Caco-2 (cell line): ENCODE results near the gene NDUFS7. TPM values are rescaled to one million over a fixed set of nuclear protein-coding genes. Genes with fewer than 3 reads are reported as not detected.
"Not testable (repeated sequence)": the region's sequence is repeated elsewhere in the genome, so short reads cannot be mapped to it uniquely, and the experiment has no call there.

Experiments
- BruUV-seq: library from RNA; stranded (reverse); fragments of 400-500 nt; replicated peaks from 2 replicates; lab custom pipeline; 2021; lab: Mats Ljungman, UMichigan
- CTCF ChIA-PET: fragments of 300-600 bp; sonication (Branson Sonifier 250); formaldehyde crosslinking; loops from one replicate; lab custom pipeline; 2022; ENCODE audit warnings: antibody characterized with exemption; lab: Charles Lee
- POLR2A ChIA-PET: fragments of 300-600 bp; sonication (Branson Sonifier 250); formaldehyde crosslinking; loops from one replicate; lab custom pipeline; 2022; ENCODE audit warnings: antibody characterized with exemption; lab: Charles Lee
- DNase-seq, 2 experiments: peaks; one replicate each; pipeline versions ENCODE4 v3.0.0 to v3.0.0-alpha.2; 2020 to 2022
- H3K27me3 ChIP-seq: replicated peaks from 2 replicates; pipeline ENCODE4 v1.6.0; 2011; ENCODE audit warnings: low read length; ENCODE audit not compliant: control insufficient read depth, insufficient read depth
- H3K36me3 ChIP-seq: 2 replicates; pipeline ENCODE4 v1.5.1; 2011; ENCODE audit warnings: low read length; ENCODE audit not compliant: control insufficient read depth, insufficient read depth
- H3K4me1 ChIP-seq: fragments of 250-450 bp; sonication (Bioruptor Pico); 2 replicates; pipeline ENCODE4 v1.5.1; 2020; ENCODE audit warnings: mild to moderate bottlenecking
- H3K4me3 ChIP-seq: 2 replicates; pipeline ENCODE4 v1.5.1; 2011; ENCODE audit warnings: low read depth, mild to moderate bottlenecking, control low read depth, low read length
- H3K9me3 ChIP-seq: fragments of 250-450 bp; sonication (Bioruptor Pico); 2 replicates; pipeline ENCODE4 v1.5.1; 2020; ENCODE audit warnings: mild to moderate bottlenecking, moderate library complexity
- H3K27ac Mint-ChIP-seq: one replicate; pipeline ENCODE4 v1.8.0; 2022; ENCODE audit warnings: mixed read lengths; ENCODE audit not compliant: unreplicated experiment
- H3K27me3 Mint-ChIP-seq: one replicate; pipeline ENCODE4 v1.8.0; 2022; ENCODE audit warnings: mixed read lengths; ENCODE audit not compliant: insufficient read depth, unreplicated experiment
- H3K36me3 Mint-ChIP-seq: one replicate; pipeline ENCODE4 v1.8.0; 2022; ENCODE audit warnings: mild to moderate bottlenecking, mixed read lengths; ENCODE audit not compliant: insufficient read depth, unreplicated experiment
- H3K4me1 Mint-ChIP-seq: one replicate; pipeline ENCODE4 v1.8.0; 2022; ENCODE audit warnings: low read depth, mixed read lengths; ENCODE audit not compliant: unreplicated experiment
- H3K4me3 Mint-ChIP-seq: one replicate; pipeline ENCODE4 v1.8.0; 2022; ENCODE audit warnings: mild to moderate bottlenecking, moderate library complexity, mixed read lengths; ENCODE audit not compliant: unreplicated experiment
- H3K9me3 Mint-ChIP-seq: one replicate; pipeline ENCODE4 v1.8.0; 2022; ENCODE audit warnings: mixed read lengths; ENCODE audit not compliant: unreplicated experiment
- intact Hi-C: fragments of 100-400 bp; cut with micrococcal nuclease; formaldehyde crosslinking; loops from one replicate; pipeline ENCODE4 v1.10.0; 2022; ENCODE audit not compliant: unreplicated experiment
- total RNA-seq: library from RNA; stranded (reverse); gene quantifications from 2 replicates; pipeline ENCODE4 v1.2.3, GENCODE V29; 2022
- TF ChIP-seq, protein P1 (sequence below), 2 experiments: fragments of 200-600 bp in 1 of 2; IDR thresholded peaks; 1 replicate in 1 of 2; 2 replicates in 1 of 2; pipeline versions ENCODE4 v1.5.1 to v1.8.0; 2011 to 2022; ENCODE audit warnings: antibody characterized with exemption in 1 of 2, control low read depth in 1 of 2, inconsistent platforms in 1 of 2, low read depth in 1 of 2, low read length in 1 of 2, mild to moderate bottlenecking in 1 of 2, moderate library complexity in 1 of 2; ENCODE audit not compliant: insufficient read depth in 1 of 2, severe bottlenecking in 1 of 2, unreplicated experiment in 1 of 2

NDUFS7 gene
- total RNA-seq, 1 experiment from 2014 or later: 111 TPM

DNA sequence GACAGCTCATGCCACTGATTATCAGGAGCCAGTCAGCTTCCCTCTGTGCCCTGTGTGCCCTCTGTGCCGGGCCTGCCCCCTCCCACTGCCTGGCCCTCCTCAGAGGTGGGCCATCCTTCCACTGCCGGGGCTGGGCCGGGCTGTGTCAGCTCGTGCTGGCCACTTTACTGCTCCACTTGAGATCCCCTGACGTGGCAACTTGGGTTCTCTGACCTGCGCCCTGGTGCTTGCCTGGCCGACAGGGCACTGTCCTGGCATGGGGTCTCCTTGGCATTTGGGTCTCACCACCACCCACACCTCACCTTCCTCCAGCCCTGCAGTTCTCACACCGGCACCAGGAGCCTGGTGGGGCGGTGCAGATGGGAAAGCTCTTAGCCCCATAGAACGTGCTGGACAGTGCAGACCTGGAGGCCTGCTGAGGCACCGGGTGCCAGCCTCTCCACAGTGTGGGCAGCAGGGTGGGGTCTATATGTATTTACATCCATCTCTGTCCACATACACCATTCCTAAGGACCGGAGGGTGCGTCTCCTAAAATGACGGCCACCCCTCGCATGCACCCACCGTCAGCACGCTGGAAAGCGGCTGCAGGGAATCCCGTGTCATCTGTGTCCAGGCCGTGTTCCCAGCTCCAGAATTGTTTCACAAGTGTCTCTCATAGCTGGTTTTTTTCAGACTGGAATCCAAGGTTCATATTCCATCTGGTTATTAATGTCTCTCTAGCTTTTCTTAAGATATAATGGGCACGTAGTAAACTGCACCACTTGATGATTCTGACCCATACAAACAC lies 35.4 kb downstream of the NDUFS7 start:
- Mint-ChIP-seq H3K9me3 (no peaks in the 10 kb centered on the region), H3K27ac (no peak overlapping the region), H3K4me1 (peaks cover 20% of the 10 kb centered on the region), H3K27me3 (no peaks in the 10 kb centered on the region), H3K4me3 (no peak overlapping the region), H3K36me3 (peaks cover 85% of the 10 kb centered on the region)
- Histone ChIP-seq H3K36me3 (peaks cover 2% of the 10 kb centered on the region), H3K4me3 (no peak overlapping the region), H3K4me1 (peaks cover 26% of the 10 kb centered on the region), H3K9me3 (no peaks in the 10 kb centered on the region), H3K27me3 (no peaks in the 10 kb centered on the region)
- intact Hi-C loops: no loop called here
- POLR2A ChIA-PET: no interaction called here
- no TSS peak for BruUV-seq
- DNase-seq: no peak
- CTCF ChIA-PET: no interaction called here
- TF ChIP-seq, protein P1, sequence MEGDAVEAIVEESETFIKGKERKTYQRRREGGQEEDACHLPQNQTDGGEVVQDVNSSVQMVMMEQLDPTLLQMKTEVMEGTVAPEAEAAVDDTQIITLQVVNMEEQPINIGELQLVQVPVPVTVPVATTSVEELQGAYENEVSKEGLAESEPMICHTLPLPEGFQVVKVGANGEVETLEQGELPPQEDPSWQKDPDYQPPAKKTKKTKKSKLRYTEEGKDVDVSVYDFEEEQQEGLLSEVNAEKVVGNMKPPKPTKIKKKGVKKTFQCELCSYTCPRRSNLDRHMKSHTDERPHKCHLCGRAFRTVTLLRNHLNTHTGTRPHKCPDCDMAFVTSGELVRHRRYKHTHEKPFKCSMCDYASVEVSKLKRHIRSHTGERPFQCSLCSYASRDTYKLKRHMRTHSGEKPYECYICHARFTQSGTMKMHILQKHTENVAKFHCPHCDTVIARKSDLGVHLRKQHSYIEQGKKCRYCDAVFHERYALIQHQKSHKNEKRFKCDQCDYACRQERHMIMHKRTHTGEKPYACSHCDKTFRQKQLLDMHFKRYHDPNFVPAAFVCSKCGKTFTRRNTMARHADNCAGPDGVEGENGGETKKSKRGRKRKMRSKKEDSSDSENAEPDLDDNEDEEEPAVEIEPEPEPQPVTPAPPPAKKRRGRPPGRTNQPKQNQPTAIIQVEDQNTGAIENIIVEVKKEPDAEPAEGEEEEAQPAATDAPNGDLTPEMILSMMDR (IDR thresholded peaks at IDR 0.05; ENCODE audit: insufficient read depth in 1 of 2, low read depth in 1 of 2, low read length in 1 of 2, severe bottlenecking in 1 of 2, unreplicated experiment in 1 of 2): no peak

DNA sequence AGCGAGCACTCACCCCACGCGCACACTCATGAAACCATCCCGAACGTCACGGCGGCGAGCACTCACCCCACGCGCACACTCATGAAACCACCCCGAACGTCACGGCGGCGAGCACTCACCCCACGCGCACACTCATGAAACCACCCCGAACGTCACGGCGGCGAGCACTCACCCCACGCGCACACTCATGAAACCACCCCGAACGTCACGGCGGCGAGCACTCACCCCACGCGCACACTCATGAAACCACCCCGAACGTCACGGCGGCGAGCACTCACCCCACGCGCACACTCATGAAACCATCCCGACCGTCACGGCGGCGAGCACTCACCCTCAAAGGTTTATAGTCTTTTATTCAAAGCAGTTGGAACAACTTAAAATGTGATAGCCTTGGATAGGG lies 36.4 kb downstream of the NDUFS7 start:
- POLR2A ChIA-PET, H3K9me3 Mint-ChIP-seq, CTCF ChIA-PET, BruUV-seq, intact Hi-C loops, H3K4me3 Mint-ChIP-seq, H3K9me3 ChIP-seq, H3K27ac Mint-ChIP-seq, H3K27me3 Mint-ChIP-seq, H3K4me3 ChIP-seq, H3K36me3 ChIP-seq, H3K27me3 ChIP-seq, DNase-seq: not testable (repeated sequence)
- Mint-ChIP-seq H3K4me1 (peaks cover 26% of the 10 kb centered on the region), H3K36me3 (peaks cover 89% of the 10 kb centered on the region)
- peaks cover 30% of the 10 kb centered on the region for H3K4me1 ChIP-seq

DNA sequence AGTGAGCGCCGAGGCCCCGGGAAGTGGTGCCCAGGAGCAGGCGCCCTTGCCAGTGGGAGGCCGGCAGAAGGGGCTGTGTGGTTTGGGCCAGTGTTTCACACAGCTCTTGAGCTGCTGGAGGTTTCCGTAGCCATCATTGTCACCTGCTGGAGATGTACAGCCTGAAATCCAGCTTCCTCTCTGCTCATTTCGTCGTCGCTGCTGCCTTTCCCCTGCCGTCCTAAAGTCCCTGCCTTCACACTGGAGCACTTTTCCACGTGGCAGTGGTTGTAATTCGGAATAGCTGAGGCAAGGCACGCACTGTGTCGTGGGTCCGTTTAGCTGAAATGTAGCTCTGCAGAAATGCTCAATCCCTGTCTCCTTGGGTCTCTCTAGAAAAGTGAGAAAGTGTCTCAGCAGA lies 36.9 kb downstream of the NDUFS7 start:
- intact Hi-C loops: no loop called here
- ChIA-PET CTCF (no interaction called here), POLR2A (no interaction called here)
- H3K27me3 ChIP-seq: no peaks in the 10 kb centered on the region
- no peak overlapping the region for H3K4me3 ChIP-seq
- TF ChIP-seq, protein P1 (IDR thresholded peaks at IDR 0.05; ENCODE audit: insufficient read depth in 1 of 2, low read depth in 1 of 2, low read length in 1 of 2, severe bottlenecking in 1 of 2, unreplicated experiment in 1 of 2): no peak
- Mint-ChIP-seq H3K4me1 (peaks cover 24% of the 10 kb centered on the region), H3K9me3 (no peaks in the 10 kb centered on the region), H3K4me3 (no peak overlapping the region), H3K27ac (no peak overlapping the region), H3K36me3 (peaks cover 89% of the 10 kb centered on the region), H3K27me3 (no peaks in the 10 kb centered on the region)
- H3K4me1 ChIP-seq: peaks cover 29% of the 10 kb centered on the region
- BruUV-seq: no TSS peak
- DNase-seq: no peak
- H3K36me3 ChIP-seq: peaks cover 2% of the 10 kb centered on the region
- no peaks in the 10 kb centered on the region for H3K9me3 ChIP-seq
